ENCODE results near the gene JAK2.

GRCh38 chr9:4980086-4980727, 4.9 kb upstream of the JAK2 start:
- TF ChIP-seq ZNF274 (IDR thresholded peaks at IDR 0.05; ENCODE audit: low read depth, low read length) (no peak), YY1 (IDR thresholded peaks at IDR 0.05; ENCODE audit: insufficient read depth, insufficient read length) (no peak)
